HEK293 (cell line): ENCODE data around the gene SMARCD1.

Experiments used
- ZNF174 ChIP-seq: fragments of 450-650 bp; formaldehyde crosslinking; IDR thresholded peaks from 2 replicates; pipeline ENCODE4 v1.5.0; 2017; ENCODE audit warnings: missing biosample characterization, mild to moderate bottlenecking, missing genetic modification characterization
- ZNF433 ChIP-seq: fragments of 450-650 bp; formaldehyde crosslinking; IDR thresholded peaks from 2 replicates; pipeline ENCODE4 v1.5.1; 2016; ENCODE audit warnings: missing biosample characterization, missing genetic modification characterization, low read depth
- ZNF707 ChIP-seq: fragments of 450-650 bp; formaldehyde crosslinking; IDR thresholded peaks from 2 replicates; pipeline ENCODE4 v1.5.1; 2016; ENCODE audit warnings: missing biosample characterization, missing genetic modification characterization
- TF ChIP-seq, protein P1 (sequence below): fragments of 450-650 bp; formaldehyde crosslinking; IDR thresholded peaks from 2 replicates; pipeline ENCODE4 v1.5.1; 2016; ENCODE audit warnings: missing biosample characterization, missing genetic modification characterization

DNA sequence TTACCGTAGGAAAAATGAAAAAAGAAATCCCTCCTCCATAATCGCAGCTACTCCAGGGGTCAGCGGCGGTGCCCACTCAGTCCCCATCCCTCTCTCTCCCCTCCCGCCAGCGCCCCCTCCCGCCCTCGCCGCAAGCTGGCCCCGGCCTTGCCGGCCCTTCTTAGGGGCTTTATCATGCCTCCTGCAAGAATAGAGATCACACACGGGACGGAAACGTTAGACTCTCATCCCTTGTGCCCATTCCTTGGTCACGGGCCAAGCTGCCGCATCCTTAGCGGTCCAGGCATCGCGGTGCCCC lies 26.2 kb downstream of the SMARCD1 start:
- TF ChIP-seq ZNF433 (tag by site-specific recombination), result no peak
- TF ChIP-seq, protein P1, sequence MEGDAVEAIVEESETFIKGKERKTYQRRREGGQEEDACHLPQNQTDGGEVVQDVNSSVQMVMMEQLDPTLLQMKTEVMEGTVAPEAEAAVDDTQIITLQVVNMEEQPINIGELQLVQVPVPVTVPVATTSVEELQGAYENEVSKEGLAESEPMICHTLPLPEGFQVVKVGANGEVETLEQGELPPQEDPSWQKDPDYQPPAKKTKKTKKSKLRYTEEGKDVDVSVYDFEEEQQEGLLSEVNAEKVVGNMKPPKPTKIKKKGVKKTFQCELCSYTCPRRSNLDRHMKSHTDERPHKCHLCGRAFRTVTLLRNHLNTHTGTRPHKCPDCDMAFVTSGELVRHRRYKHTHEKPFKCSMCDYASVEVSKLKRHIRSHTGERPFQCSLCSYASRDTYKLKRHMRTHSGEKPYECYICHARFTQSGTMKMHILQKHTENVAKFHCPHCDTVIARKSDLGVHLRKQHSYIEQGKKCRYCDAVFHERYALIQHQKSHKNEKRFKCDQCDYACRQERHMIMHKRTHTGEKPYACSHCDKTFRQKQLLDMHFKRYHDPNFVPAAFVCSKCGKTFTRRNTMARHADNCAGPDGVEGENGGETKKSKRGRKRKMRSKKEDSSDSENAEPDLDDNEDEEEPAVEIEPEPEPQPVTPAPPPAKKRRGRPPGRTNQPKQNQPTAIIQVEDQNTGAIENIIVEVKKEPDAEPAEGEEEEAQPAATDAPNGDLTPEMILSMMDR, result no peak; the same call in 1 of the 2 replicates
- TF ChIP-seq ZNF707 (tag by site-specific recombination), result no peak
- no peak for TF ChIP-seq ZNF174
